ENCODE measurements around the gene RAET1L.
"Not testable (repeated sequence)": the region's sequence is repeated elsewhere in the genome, so short reads cannot be mapped to it uniquely, and the experiment has no call there.

RAET1L gene

DNA sequence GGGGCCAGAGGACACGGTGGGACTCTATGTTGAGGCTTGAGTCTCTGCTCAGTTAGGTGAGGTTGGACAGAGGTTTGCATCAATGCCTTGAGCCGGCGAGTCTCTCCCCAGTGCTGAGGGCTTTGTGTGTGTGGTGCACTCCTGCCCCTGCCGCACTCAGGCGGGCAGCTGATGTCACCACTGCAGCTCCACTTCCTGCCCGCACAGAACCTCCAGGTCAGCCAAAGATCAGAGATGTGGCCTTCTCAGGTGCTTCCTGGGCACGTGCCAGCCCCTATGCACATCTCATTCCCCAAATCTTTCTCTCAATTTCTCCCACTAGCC is 33.9 kb downstream of the RAET1L start:
- not testable (repeated sequence) for DNase-seq (ENCODE audit: low read depth)

DNA sequence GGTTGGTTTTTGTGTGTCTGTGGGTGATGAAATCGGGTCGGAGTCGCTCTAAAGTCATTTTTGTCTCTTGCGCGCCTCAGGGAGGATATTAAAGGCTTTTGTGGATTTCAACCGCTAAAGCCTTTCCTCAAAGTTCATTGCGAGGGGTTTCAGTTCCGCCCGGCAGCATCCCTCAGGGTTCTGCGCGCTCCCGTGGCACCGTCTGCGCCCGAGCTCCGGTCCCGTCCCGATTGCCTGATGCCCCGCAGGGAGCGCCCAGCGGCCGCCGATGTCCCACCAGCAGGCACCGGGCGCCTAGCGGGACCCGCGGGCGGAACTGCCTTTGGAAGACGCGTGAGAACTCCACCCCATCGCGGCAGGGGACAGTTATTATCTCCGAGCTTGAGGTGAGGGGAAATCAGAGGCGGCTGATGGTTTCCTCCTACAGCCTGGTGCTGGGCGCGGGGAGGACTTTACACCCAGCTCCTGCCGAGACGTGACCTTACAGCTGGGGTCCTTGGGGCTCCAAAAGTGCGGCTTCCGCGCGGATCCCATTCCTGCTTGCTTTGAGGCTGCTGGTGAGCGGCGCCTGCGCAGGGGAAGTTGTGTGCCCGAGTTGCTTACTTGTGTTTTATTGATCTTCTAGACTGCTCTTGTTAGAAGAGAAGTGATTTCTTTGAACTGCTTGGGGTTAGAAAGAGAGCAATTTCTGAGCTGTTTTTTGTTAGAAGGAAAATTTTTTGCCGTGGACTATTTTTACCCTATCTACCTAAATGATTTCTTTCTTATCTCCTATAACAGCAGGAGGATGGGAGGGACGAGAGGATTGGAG is 34.5 kb downstream of the RAET1L start:
- no peak for DNase-seq (ENCODE audit: low read depth)

DNA sequence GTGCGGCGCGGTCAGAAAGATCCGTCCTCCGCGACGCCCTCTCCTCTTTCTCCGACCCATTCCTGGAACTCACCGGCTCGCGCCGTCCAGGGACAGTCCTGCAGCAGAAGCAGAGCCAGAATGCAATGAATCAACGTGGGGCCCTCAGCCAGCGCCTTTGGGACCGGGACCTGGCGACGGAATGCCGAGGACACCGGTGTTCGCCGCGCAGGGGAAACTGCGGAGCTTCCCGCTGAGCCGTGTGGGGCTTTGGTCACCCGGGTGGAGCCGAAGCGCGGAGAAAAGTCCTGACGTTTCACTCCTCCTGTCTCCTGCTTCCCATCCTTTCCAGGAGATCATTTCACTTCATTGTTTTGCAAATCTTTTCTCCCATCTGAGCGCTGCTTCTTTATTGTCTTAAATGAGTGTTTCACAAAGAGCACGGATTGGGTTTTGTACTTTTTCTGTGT is 35.1 kb downstream of the RAET1L start:
- DNase-seq (ENCODE audit: low read depth), result no peak

DNA sequence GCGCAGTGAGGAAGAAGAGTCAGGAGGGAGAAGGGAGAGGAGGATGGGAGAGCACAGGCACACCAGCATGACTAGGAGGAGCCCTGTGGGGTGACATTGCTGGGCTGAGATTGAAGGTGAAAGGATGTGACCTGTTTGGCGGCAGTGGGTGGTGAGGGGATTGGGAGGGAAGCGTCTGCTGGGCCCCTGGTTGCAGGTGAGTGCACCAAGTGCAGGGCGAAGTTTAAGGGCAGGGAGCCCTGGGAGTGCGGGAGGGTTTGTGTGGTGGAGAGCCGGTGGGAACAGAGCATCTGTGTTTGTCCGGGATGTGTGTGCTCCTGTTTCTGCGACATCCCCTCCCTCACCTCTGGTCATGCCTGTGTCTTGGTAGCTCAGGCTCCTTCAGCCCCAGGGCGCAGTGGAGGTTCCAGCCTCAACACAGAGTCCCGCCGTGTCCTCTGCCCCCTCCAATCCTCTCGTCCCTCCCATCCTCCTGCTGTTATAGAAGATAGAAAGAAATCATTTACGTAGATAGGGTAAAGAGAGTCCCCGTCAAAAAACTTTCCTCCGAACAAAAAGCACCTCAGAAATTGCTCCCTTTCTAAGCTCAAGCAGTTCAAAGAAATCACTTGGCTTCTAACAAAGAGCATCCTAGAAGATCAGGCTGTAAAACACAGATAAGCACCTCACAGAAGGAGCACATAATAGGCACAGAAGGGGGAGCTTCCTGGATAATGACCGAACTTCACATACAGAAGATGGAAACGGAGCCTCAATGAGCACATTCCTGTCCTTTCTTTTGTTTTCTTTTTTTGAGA is 36.6 kb downstream of the RAET1L start:
- DNase-seq (ENCODE audit: low read depth), result no peak

DNA sequence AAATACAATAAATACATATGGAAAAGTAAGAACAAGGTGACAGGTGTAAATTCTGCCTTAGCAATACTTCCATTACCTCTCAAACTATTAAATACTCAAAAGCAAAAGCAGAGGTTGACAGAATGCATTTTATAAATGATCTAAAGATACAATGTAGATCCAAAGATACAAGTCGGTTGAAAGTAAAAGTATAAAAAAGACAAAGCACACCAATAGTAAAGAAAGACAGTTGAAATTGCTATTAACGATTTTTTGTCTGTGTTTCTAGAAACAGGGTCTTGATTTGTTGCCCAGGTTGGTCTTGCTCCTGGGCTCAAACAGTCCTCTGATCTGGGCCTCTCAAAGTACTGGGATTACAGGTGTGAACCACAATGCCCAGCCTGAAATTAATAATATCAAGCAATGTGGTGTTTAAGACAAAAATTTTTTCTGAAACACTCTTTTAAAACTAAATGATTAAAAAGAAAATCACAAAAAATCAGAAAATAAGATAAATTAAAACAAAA is 37.7 kb downstream of the RAET1L start:
- DNase-seq (ENCODE audit: low read depth), result no peak

DNA sequence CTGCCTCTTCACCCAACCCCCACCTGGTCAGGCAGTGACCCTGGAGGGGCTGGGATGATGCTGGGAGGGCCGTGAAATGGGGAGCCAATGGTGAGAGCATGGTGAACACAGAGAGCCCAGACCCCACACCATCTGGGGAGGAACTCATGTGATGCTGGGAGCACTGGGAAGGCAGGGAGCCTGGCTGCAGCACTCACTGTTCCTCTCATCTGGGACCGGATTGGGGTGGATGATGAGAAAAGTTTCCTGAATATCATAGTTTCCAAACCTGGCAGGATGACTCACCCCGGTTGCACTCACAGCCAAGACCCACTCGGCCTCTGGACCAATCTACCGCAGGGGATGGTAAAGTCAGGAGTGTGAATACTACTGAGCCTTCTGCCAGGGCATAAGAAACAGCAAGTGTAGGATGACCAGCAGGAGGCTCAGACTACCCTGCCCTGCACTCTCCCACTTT is 39.8 kb downstream of the RAET1L start:
- DNase-seq (ENCODE audit: low read depth), result no peak

DNA sequence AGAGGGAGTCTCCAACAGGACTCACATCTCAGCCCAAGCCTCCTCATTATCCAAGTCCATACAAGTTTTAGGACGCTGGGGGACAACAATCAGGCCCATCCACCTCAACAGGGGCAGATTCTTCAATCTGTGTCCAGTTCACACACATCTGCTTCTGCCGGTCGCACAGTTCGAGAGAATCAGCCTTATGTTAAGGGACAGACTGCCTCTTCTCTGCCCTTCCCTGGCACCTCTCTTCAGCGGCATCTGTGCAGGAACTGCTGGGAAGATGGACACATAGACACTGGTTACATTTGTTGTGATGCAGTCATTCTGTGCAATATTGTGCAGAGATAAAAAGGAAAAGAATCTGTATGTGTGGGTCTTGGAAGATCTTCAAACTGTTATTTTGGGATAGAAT is 40.6 kb downstream of the RAET1L start:
- no peak for DNase-seq (ENCODE audit: low read depth)

DNA sequence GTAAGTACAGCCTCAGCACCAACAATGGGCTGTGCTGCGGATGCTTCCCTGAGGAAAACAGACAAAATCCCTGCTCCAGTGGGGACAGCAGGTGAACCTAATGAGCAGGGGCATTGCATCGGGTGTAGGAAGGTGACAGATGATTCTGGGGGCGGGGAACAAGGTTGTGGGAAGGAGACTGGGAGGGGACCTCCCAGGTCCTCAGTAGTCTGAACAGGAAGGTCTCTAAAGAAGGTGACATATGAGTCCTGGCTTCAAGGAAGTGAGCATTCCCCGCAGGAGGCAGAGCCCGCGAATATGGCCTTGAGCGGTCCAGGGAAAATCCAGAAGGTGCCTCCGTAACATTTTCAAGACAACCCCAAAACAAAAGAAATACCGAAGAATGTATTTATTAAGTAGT is 42.2 kb downstream of the RAET1L start:
- no peak for DNase-seq (ENCODE audit: low read depth)

DNA sequence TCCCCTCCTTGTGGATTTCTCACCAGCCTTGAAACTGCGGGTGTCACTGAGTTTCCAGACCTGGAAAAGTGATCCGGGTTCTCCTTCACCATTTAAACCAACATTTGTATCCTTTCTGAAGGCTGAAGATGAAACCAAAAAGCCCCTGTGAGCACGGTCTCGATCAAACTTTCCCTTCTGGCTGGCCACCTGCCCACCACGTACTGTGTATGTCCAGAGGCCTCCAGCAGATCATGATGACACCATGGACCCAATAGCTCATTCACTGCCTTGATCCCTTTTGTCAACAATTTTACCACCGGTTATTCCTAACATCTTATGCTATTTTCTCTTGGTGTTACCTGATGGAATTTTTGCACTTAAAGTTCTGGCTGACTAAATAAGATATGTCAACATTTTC is 46.0 kb downstream of the RAET1L start:
- no peak for DNase-seq (ENCODE audit: low read depth)

DNA sequence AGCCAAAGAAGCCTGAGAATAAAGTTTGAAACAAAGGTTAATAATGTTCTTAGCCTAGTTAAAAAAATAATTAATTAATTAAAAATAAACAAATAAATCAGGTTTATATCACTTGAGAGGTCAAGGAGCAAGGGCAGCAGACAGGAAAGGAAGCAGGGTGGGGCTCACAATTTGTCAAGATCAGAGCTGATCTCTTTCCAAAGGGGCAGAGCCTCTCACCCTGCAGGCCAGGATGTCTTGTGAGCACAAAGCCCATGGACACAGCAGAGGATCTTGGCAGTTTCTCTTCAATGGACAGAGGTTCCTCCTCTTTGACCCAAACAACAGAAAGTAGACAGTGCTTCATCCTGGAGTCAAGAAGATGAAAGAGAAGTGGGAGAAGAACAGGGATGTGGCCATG is 46.7 kb downstream of the RAET1L start:
- DNase-seq (ENCODE audit: low read depth), result no peak

DNA sequence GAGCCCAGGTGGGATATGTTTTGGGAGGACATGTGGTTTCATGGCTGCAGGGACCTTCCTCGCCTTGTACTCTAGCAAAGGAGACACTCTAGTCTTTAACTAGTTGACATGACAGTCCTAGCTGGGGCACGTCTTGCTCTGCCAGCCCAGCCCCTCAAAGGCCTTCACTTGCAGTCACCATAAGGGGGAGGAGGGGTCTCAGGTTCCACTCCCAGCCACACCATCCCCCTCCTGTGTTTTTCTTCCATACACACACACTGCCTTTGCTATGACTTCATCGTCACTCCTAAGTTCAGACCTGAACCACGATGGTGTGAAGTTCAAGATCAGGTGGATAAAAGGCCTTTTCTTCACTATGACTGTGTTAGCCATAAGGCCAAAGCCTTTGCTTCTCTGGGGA is 48.1 kb downstream of the RAET1L start:
- DNase-seq (ENCODE audit: low read depth), result no peak

DNA sequence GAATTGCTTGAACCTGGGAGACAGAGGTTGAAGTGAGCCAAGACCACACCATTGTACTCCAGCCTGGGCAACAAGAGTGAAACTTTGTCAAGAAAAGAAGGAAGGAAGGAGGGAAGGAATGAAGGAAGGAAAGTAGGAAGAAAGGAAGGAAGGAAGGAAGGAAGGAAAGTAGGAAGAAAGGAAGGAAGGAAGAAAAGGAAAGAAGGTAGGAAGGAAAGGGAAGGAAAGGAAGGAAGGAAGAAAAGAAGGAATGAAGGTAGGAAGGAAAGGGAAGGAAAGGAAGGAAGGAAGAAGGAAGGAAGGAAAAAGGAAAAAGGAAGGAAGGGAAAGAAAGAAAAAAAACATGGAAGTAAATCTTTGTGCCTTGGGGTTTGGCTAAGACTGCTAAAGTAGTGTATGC is 49.9 kb downstream of the RAET1L start:
- no peak for DNase-seq (ENCODE audit: low read depth)

DNA sequence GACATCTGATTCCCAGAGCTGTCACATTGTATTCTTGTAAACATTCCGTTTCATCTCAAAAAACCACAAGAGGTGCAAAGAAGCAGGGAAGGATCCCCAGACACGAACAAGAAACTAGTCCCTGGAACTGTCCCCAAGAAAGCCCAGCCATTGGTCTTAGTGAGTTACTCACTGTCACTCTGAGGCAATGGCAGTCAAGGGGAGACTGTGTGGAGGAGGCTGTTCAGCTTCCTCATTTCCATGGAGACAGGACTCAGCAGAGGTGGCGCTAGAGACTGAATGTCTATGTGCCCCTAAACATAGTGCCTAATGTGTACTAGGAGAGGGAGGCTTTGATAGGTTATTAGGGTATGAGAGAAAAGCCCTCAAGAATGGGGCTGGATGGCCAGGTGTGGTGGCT is 50.5 kb downstream of the RAET1L start:
- no peak for DNase-seq (ENCODE audit: low read depth)

DNA sequence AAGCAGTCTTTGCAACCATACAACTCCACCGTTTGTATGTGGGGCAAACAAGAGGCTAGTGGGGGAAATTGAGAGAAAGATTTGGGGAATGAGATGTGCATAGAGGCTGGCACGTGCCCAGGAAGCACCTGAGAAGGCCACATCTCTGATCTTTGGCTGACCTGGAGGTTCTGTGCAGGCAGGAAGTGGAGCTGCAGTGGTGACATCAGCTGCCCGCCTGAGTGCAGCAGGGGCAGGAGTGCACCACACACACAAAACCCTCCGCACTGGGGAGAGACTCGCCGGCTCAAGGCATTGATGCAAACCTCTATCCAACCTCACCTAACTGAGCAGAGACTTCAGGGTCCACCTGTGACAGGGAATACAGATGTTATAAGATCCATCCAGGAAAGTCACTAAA is 50.9 kb downstream of the RAET1L start:
- not testable (repeated sequence) for DNase-seq (ENCODE audit: low read depth)

DNA sequence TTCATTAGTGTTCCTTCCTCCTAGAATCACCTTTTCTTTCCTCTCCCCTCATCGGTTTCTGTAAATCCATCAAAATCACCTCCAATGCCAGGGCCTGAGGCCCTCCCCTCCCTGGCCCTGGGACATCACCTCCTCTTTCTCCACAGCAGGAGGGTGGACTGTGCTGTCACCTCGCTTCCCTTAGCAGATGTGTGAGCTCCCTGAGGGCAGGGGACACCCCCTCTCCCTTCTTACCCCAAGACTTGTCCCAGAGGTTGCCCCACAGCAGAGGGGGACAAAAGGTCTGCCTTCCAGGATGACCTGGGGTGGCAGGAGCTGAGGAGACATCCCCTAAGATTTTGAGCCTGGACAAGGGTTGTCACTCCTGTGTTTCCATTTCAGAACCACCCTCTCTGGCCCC is 55.7 kb downstream of the RAET1L start:
- no peak for DNase-seq (ENCODE audit: low read depth)

DNA sequence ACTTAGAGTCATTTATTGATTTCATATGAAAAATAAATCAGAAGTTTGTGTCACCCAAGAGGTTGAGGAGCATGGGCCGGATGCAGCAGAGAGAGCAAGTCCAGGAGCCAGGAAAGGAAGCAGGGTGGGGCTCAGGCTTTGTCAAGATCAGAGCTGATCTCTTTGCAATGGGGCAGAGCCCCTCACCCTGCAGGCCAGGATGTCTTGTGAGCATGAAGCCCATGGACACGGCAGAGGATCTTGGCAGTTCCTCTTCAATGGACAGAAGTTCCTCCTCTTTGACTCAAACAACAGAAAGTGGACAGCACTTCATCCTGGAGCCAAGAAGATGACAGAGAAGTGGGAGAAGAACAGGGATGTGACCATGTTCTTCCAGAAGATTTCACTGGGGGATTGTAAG is 56.4 kb downstream of the RAET1L start:
- not testable (repeated sequence) for DNase-seq (ENCODE audit: low read depth)

All from activated T-cell treated with anti-CD3 and anti-CD28 coated beads for 48 hours (primary cell).